GM21423 (cell line): Measurements from ENCODE around the gene SLC16A12.
A peak's percentile ranks its signal among the peaks of the same experiment; 100 is the strongest.
"Not testable (repeated sequence)": the region's sequence is repeated elsewhere in the genome, so short reads cannot be mapped to it uniquely, and the experiment has no call there.

Experiments used
- ATAC-seq: cut with Tn5 transposase; IDR thresholded peaks from one replicate; pipeline ENCODE4 v1.9.1; 2021; ENCODE audit warnings: mild to moderate bottlenecking, moderate library complexity; ENCODE audit not compliant: unreplicated experiment

Gene SLC16A12

DNA sequence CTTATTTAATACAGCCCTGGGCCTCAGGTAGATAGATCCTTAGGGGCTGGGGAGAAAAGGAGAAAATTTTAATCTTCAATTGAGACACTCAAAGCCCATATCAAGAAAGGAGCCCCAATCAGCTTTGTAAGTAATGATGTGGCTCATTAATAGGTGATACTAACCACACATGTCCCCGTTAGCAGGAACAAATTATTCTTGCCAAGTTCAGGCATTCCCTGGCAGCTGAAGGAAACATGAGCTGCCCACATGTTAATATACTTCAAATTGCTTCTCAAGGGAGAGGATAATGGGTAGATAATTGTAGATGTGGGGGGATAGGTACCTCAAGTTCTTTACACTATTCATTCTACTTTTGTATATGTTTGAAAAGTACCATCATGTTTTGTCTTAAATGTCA, 106.5 kb downstream of the SLC16A12 start:
- no peak for ATAC-seq

DNA sequence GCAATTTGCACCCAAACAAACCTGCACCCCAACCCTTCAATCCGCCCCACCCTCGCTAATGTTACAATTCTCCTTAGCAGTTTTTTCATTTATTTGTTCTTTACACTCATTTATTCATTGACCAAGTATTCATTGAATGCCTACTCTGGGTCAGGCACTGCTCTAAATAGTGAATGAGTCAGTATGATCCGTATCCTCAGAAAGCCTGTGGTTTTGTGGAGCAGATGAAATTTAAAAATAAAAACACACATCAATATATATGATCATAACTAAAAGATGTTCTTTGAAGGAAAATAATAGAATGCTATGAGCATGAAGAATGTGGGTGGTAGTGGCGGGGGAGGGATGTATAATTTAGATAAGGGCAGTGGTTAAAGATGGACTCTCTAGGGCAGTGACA, 107.8 kb downstream of the SLC16A12 start:
- no peak for ATAC-seq

DNA sequence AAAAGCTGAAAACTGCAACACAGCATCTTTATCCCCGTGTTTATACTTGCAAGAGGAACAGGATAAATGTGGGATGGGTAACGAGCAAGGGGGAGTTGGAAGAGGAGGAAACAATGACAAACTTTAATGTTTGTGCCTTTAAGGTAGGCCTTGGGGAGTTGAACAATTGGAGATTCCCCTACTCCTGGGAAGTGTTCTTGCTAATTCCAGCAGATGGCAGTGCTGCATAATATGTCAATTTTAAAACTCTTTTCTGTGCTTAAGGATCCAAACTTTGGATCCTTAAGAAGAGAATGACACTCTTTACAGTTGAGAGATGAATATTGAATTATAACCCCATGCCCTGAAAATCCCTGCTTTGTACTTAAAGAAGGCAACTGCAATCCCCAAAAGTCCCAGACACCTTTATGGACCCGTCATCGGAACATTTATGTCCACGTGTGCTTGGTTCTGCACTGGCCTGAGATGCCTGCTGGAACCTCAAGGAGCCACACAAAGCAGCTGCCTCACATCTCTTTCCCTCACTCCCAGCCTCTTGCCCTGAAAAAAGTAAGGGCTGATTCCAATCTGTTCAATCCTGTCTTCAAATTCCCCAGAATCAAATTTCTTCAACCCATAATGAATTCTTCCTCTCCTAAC, 109.0 kb downstream of the SLC16A12 start:
- no peak for ATAC-seq

DNA sequence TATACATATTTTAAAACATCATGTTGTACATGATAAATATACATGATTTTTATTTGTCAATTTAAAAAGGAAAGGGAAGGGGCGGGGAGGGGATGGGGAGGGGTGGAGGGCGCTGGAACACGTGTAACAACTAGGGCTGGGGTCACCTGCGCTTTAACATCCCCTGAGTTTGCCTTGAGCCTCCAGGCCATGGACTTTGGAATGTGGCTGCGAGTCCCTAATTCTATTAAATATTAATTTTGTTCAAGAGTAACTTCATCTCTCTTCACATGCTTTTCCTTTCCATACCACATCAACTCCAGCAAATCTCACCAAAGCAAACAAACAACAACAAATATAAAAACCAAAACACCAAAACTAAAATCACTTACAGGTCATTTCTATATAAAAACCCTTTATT, 110.4 kb downstream of the SLC16A12 start:
- no peak for ATAC-seq

DNA sequence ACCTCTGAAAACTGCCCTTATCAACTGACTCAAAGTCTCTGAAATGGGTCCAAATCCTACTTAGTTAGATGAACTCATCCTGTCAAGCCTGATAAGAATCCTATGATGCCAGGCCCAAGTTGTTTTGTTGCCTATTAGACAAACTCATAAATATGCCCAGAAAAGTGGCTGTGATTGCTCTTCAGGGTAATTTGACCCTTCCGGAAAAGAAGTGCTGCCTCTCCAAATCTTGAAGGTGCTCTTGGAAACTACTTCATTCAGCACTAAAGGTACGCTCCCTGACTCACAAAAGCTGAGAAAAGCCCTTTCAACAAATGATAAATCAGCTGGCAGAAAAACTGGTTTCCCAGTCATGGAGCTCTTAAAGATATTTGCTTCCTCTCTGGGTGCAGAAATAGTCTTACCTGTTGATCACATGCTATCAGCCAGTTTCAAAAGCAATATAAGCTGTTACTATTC, 114.3 kb downstream of the SLC16A12 start:
- ATAC-seq, result no peak

DNA sequence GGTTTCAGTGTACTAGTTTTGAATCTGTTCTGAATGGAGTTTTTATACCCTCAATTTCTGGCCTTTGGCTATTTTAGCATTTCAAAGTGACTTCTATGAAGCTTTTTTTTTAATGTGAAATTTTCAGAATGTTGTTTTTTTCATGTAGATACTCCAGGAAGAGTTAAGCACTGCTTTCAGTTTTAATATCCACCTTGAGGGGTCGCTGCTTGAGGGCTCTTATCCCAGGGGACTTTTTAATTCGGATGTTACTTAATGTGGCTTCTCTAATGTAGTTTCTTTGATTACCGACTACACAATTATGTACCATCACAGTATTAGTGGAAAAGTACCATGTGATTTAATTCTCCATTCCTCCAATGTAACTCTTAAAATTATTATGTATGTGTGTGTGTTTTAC, 115.8 kb downstream of the SLC16A12 start:
- no peak for ATAC-seq

DNA sequence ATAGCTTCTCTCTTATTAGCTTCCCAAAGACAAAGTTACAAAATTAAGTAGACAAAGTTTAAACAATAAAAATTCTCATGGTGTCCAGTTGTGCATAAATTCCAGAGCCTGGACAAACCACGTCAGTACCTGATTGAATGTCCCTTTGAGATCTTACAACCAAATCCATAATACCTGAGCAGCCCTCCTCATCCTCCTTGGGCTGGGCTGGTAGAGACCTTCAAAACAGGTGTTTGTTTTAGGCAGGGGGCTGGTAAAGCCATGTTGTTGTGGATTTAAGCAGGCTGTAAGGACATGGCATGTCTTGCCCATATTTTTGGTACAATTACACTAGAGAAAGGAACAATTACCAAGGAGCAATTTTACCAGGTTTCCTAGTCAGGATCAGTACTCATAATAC, 118.9 kb downstream of the SLC16A12 start:
- ATAC-seq, result no peak

DNA sequence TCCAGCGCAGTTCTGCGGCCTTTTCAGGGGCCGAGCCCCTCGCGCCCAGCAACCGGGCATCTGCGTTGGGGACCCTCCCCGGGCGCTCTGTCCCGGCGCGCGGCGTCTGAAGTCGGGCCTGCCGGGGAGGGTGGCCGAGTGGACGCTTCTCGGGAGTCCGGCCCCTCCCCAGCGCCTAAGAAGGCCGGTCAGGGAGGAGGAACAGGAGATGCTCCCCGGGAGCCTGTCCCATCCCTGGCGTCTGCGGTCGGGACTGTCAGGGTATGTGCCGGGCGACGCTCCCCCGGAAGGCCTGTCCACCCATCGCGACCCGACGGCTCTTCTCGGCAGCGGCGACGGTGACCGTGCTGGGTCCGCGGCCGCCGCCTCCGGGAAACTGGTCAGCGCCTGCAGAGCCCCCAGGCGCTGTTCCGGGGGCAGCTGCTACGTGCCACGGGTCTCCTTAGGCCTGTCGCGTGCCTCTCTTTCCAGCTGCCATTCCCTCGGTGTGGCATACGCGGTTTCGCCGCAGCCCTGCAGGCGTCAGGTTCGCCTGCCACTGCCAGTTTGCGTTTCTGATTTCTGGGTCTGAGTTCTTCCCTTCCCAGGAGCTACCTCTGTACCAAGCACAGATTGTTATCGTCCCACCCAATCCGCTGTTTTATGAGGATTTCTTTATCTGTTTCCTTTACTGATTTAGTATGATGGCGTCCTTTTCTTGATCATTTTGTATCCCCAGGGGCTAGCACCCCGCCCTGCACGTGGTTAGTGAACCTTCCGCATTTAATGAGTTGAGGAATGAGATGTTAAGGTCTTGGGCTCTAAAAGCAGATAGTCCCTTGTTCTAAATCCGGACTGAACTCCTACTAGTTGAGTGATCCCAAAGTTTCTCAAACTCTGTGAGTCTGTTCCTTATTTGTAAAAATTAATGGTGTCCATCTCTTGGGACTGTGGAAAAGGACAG, 120.2 kb downstream of the SLC16A12 start:
- ATAC-seq, result peak; percentile 32

DNA sequence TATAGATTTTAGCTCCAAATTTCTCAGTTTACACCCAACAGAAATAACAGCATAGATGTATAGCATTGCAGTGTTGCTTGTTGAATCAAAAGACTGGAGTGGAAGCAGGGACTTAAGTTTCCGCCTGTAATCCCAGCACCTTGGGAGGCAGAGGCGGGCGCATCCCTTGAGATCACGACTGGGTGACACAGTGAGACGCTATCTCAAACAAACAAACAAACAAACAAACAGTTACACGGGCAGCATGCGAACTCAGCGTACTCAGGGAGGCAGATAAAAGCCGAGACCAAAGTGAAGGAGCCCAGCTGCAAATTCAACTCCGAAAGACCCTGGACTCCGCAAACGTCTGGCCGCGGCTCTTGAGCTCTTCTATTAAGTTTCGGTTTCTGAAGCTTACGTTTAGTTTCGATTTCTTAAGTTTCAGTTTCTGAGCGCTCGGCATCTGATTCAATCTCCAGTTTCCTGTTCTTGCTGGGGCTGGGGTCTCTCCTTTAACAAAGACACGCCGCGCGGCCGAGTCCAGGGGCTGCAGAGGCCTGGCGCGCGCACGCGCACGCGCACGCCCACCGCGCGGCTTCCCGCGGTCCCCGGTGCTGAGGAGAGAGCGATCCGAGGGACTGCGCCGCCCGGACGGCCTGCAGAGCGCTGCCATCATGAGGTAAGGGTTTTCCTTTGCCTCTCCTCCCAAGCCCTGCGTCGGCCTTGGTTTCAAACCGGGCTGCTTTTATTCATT, 121.1 kb downstream of the SLC16A12 start, which contains the start of gene IFIT5:
TSS of gene IFIT5 (plus strand) at position 423 of the 733 bp plus-strand sequence. CDS start at position 654, 231 bp downstream.
- peak; percentile 72 for ATAC-seq

DNA sequence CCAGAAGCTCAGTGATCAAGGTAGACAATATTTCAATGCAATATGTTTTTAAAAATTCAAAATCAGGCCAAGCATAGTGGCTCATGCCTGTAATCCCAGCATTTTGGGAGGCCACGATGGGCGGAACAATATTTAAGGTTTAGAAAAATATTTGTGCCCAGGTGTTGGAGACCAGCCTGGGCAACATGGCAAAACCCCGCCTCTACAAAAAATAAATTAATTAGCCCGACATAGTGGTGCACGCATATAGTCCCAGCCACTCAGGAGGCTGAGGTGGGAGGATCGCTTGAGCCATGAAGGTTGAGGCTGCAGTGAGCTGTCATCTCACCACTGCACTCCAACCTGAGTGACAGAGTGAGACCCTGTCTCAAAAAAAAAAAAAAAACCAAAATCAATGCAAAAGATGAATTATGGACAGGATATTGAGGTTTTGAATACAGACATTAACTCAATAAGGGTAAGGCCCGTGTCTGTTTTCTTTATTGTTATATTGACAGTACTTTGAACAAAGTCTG, 121.9 kb downstream of the SLC16A12 start:
- no peak for ATAC-seq

DNA sequence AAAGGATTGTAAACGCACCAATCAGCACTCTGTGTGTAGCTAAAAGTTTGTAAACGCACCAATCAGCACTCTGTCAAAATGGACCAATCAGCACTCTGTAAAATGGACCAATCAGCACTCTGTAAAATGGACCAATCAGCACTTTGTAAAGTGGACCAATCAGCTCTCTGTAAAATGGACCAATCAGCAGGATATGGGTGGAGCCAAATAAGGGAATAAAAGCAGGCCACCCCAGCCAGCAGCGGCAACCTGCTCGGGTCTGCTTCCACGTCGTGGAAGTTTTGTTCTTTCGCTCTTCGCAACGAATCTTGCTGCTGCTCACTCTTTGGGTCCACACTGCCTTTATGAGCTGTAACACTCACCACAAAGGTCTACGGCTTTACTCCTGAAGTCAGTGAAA, 123.1 kb downstream of the SLC16A12 start:
- ATAC-seq, result not testable (repeated sequence)

DNA sequence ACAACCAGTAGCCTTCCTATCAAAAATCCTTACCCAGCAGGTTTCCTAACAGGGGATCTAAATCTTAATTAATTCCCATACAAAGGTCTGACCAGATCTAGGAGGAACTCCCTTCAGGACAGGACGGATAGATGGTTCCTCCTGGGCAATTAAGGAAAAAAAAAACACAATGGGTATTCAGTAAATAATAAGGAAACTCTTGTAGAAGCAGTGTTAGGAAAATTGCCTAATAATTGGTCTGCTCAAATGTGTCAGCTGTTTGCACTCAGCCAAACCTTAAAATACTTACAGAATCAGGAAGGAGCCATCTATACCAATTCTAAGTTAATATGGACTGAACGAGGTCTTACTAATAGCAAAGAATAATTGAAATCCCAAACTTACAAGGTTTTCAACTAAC, 124.3 kb downstream of the SLC16A12 start:
- ATAC-seq, result not testable (repeated sequence)

DNA sequence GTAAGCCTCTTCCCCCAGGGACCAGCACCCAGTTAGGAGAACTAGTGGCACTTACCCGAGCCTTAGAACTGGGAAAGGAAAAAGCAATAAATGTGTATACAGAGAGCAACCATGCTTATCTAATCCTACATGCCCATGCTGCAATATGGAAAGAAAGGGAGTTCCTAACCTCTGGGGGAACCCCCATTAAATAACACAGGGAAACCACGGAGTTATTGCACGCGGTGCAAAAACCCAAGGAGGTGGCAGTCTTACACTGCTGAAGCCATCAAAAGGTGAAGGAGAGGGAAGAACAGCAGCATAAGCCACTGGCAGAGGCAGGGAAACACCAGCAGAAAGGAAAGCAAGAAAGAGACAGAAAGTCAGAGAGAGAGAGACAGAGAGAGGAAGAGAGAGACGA, 124.8 kb downstream of the SLC16A12 start:
- not testable (repeated sequence) for ATAC-seq

DNA sequence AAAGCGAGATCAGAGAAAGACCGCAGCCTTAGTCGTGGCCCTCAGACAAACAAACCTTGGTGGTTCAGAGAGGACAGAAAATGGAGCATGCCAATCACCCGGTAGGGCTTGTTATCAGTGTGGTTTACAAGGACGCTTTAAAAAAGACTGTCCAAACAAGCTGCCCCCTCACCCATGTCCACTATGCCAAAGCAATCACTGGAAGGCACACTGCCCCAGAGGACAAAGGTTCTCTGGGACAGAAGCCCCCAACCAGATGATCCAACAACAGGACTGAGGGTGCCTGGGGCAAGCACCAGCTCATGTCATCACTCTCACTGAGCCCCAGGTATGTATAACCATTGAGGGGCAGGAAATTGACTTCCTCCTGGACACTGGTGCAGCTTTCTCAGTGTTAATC, 126.1 kb downstream of the SLC16A12 start:
- not testable (repeated sequence) for ATAC-seq

DNA sequence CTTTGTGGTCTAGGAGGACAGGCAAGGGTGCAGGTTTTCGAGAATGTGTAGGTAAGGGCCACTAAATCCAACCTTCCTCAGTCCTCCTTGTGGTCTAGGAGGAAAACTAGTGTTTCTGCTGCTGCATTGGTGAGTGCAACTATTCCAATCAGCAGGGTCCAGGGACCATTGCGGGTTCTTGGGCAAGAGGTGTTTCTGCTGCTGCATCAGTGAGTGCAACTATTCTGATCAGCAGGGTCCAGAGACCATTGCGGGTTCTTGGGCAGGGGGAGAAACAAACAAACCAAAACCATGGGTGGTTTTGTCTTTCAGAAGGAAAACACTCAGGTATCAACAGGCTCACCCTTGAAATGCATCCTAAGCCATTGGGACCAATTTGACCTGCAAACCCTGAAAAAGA, 127.6 kb downstream of the SLC16A12 start:
- not testable (repeated sequence) for ATAC-seq

DNA sequence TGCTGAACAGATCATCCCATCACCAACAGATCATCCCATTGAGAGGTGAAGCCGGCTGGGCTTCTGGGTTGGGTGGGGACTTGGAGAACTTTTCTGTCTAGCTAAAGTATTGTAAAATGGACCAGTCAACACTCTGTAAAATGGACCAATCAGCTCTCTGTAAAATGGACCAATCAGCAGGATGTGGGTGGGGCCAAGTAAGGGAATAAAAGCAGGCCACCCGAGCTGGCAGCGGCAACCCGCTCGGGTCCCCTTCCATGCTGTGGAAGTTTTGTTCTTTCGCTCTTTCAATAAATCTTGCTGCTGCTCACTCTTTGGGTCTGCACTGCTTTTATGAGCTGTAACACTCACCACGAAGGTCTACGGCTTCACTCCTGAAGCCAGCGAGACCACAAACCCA, 129.2 kb downstream of the SLC16A12 start:
- not testable (repeated sequence) for ATAC-seq

DNA sequence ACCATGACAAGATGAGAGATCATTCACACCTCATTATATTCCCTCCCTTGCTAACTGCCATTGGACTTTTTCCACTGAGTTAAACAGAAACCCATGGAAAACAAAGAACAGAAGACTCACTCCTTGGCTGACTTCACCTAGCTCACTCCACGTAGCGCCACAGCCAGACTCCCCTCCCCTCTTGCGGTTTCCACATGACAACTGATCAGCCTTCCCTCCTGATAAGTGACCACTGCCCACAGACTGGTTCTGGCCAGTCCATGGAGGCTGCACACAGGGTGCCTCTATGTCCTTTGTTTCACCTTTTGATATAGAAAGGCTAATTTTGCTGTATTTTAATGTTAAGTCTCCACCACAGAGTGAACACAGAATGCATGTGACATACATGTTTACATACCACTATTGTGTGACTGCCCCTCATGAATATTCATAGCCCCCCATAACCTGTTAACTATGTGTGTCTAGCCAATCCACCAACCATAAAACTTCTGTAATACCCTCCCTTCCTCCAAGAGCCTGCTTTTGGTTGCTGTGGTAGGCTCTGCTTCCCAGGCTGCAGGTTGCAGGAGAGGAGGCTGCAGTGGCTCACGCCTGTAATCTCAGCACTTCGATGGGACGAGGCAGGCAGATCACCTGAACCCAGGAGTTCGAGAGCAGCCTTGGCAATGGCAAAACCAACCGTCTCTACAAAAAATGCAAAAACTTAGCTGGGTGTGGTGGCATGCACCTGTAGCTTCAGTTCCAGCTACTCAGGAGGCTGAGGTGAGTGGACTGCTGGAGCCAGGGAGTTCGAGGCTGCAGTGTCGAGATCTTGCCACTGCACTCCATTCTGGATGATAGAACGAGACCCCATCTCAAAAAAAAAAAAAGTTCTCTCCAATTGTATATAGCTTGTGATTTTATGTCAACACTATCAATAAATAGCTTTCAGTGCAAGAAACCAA, 131.0 kb downstream of the SLC16A12 start:
- no peak for ATAC-seq

DNA sequence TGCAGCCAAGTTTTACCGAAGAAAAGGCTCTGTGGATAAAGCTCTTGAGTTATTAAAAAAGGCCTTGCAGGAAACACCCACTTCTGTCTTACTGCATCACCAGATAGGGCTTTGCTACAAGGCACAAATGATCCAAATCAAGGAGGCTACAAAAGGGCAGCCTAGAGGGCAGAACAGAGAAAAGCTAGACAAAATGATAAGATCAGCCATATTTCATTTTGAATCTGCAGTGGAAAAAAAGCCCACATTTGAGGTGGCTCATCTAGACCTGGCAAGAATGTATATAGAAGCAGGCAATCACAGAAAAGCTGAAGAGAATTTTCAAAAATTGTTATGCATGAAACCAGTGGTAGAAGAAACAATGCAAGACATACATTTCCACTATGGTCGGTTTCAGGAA, 132.4 kb downstream of the SLC16A12 start:
- ATAC-seq, result no peak

DNA sequence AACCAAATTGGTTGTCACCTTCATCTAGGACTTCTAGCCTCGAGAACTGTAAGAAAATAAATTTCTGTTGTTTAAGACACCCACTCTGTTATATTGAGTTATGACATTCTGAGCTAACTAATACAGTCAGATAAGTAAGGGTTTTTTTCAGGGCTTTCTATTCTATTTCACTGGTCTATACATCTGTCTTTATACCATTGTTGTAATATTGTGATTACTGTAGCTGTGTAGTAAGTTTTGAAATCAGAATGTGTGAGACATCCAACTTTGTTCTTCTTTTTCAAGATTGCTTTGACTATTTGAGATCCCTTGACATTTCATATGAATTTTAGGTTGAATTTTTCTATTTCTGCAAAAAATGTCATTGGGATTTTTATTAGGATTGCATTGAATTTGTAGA, 135.4 kb downstream of the SLC16A12 start:
- no peak for ATAC-seq
